ENCODE data around the gene PCDHB4. TPM values are rescaled to one million over a fixed set of nuclear protein-coding genes. Genes with fewer than 3 reads are reported as not detected.
"Not testable (repeated sequence)": the region's sequence is repeated elsewhere in the genome, so short reads cannot be mapped to it uniquely, and the experiment has no call there.

Gene PCDHB4
- total RNA-seq, 3 donors from 2014 or later, result 7.5 to 9.2 (median 7.7) TPM

GRCh38 chr5:141094481-141095262 lies 26.9 kb upstream of the PCDHB4 start, which contains the start of gene PCDHB2:
PCDHB2 (plus strand) TSS chr5:141094615; CDS start chr5:141094791, 176 bp downstream.
- Histone ChIP-seq H3K27ac (peak within 1 kb of the TSS; percentile 15 to 74), H3K27me3 (no peaks in the 10 kb centered on the region), H3K4me1 (no peaks in the 10 kb centered on the region), H3K4me3 (peak within 1 kb of the TSS; percentile 33 to 63 (median 35)), H3K9me3 (peaks cover 29 to 71% of the 10 kb centered on the region in 2 donors), H3K36me3 (no peaks in the 10 kb centered on the region)
- TF ChIP-seq POLR2A (IDR thresholded peaks at IDR 0.05), result no peak
- TF ChIP-seq, protein P1, sequence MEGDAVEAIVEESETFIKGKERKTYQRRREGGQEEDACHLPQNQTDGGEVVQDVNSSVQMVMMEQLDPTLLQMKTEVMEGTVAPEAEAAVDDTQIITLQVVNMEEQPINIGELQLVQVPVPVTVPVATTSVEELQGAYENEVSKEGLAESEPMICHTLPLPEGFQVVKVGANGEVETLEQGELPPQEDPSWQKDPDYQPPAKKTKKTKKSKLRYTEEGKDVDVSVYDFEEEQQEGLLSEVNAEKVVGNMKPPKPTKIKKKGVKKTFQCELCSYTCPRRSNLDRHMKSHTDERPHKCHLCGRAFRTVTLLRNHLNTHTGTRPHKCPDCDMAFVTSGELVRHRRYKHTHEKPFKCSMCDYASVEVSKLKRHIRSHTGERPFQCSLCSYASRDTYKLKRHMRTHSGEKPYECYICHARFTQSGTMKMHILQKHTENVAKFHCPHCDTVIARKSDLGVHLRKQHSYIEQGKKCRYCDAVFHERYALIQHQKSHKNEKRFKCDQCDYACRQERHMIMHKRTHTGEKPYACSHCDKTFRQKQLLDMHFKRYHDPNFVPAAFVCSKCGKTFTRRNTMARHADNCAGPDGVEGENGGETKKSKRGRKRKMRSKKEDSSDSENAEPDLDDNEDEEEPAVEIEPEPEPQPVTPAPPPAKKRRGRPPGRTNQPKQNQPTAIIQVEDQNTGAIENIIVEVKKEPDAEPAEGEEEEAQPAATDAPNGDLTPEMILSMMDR (IDR thresholded peaks at IDR 0.05), result peak in 2 of 3 donors; percentile 19 to 42
- no peak for DNase-seq (ENCODE audit: low spot score in 2 of 2)
- intact Hi-C loops (cut with DNase I; ENCODE audit: low total_unique reads), result no loop called here

DNA sequence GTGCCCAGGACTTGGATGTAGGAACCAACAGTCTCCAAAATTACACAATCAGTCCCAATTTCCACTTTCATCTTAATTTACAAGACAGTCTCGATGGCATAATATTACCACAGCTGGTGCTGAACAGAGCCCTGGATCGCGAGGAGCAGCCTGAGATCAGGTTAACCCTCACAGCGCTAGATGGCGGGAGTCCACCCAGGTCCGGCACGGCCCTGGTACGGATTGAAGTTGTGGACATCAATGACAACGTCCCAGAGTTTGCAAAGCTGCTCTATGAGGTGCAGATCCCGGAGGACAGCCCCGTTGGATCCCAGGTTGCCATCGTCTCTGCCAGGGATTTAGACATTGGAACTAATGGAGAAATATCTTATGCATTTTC lies 26.4 kb upstream of the PCDHB4 start:
- Histone ChIP-seq H3K4me1 (no peaks in the 10 kb centered on the region), H3K9me3 (peaks cover 33 to 69% of the 10 kb centered on the region in 2 donors), H3K27me3 (no peaks in the 10 kb centered on the region), H3K4me3 (peak overlapping the region in 2 of 3 donors; percentile 35 to 63), H3K27ac (no peak overlapping the region), H3K36me3 (no peaks in the 10 kb centered on the region)
- DNase-seq (ENCODE audit: low spot score in 2 of 2), result no peak
- TF ChIP-seq POLR2A (IDR thresholded peaks at IDR 0.05) (no peak), POLR2AphosphoS5 (IDR thresholded peaks at IDR 0.05) (no peak)
- TF ChIP-seq, protein P1 (IDR thresholded peaks at IDR 0.05), result no peak
- intact Hi-C loops (cut with DNase I; ENCODE audit: low total_unique reads), result no loop called here

- H3K9me3 ChIP-seq, result peaks cover 42 to 69% of the 10 kb centered on the region in 2 donors
- DNase-seq (ENCODE audit: low spot score in 2 of 2); H3K4me1 ChIP-seq; H3K27me3 ChIP-seq; H3K27ac ChIP-seq; intact Hi-C loops (cut with DNase I; ENCODE audit: low total_unique reads); H3K4me3 ChIP-seq; H3K36me3 ChIP-seq: not testable (repeated sequence)
Observed at GRCh38 chr5:141096181-141096580, 25.4 kb upstream of the PCDHB4 start.

DNA sequence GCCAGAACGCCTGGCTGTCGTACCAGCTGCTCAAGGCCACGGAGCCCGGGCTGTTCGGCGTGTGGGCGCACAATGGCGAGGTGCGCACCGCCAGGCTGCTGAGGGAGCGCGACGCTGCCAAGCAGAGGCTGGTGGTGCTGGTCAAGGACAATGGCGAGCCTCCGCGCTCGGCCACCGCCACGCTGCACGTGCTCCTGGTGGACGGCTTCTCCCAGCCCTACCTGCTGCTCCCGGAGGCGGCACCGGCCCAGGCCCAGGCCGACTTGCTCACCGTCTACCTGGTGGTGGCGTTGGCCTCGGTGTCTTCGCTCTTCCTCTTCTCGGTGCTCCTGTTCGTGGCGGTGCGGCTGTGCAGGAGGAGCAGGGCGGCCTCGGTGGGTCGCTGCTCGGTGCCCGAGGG lies 25.0 kb upstream of the PCDHB4 start:
- H3K4me1 ChIP-seq; H3K27me3 ChIP-seq; DNase-seq (ENCODE audit: low spot score in 2 of 2); H3K4me3 ChIP-seq; intact Hi-C loops (cut with DNase I; ENCODE audit: low total_unique reads); H3K27ac ChIP-seq; H3K36me3 ChIP-seq: not testable (repeated sequence)
- peaks cover 46 to 71% of the 10 kb centered on the region in 2 donors for H3K9me3 ChIP-seq

- H3K4me1 ChIP-seq, result no peaks in the 10 kb centered on the region
- intact Hi-C loops (cut with DNase I; ENCODE audit: low total_unique reads), result no loop called here
- no peaks in the 10 kb centered on the region for H3K27me3 ChIP-seq
- TF ChIP-seq POLR2AphosphoS5 (IDR thresholded peaks at IDR 0.05) (no peak), POLR2A (IDR thresholded peaks at IDR 0.05) (no peak)
- TF ChIP-seq, protein P1 (IDR thresholded peaks at IDR 0.05), result peak in 1 of 3 donors; percentile 25
- peak within 1 kb of the TSS in 1 of 2 donors; percentile 25 for H3K27ac ChIP-seq
- peak within 1 kb of the TSS; percentile 27 to 54 (median 42) for H3K4me3 ChIP-seq
- DNase-seq (ENCODE audit: low spot score in 2 of 2), result peak in 1 of 2 donors; percentile 34
- peaks cover 39 to 54% of the 10 kb centered on the region in 2 donors for H3K9me3 ChIP-seq
- H3K36me3 ChIP-seq, result no peaks in the 10 kb centered on the region
Observed at GRCh38 chr5:141100243-141100805, 21.3 kb upstream of the PCDHB4 start, which contains the start of gene PCDHB3. PCDHB3 (plus strand) TSS chr5:141100473; CDS start chr5:141100650, 177 bp downstream.

GRCh38 chr5:141101059-141101458 lies 20.6 kb upstream of the PCDHB4 start:
- TF ChIP-seq, protein P1 (IDR thresholded peaks at IDR 0.05), result no peak
- TF ChIP-seq POLR2A (IDR thresholded peaks at IDR 0.05) (no peak), POLR2AphosphoS5 (IDR thresholded peaks at IDR 0.05) (no peak)
- Histone ChIP-seq H3K27me3 (no peaks in the 10 kb centered on the region), H3K27ac (no peak overlapping the region), H3K4me1 (no peaks in the 10 kb centered on the region), H3K4me3 (peak overlapping the region; percentile 27 to 54 (median 42)), H3K9me3 (peaks cover 32 to 51% of the 10 kb centered on the region in 2 donors), H3K36me3 (no peaks in the 10 kb centered on the region)
- intact Hi-C loops (cut with DNase I; ENCODE audit: low total_unique reads), result no loop called here
- no peak for DNase-seq (ENCODE audit: low spot score in 2 of 2)

GRCh38 chr5:141102070-141102469 lies 19.5 kb upstream of the PCDHB4 start:
- H3K4me3 ChIP-seq; intact Hi-C loops (cut with DNase I; ENCODE audit: low total_unique reads); H3K27ac ChIP-seq; DNase-seq (ENCODE audit: low spot score in 2 of 2); H3K4me1 ChIP-seq; H3K27me3 ChIP-seq; H3K36me3 ChIP-seq: not testable (repeated sequence)
- H3K9me3 ChIP-seq, result peaks cover 27 to 51% of the 10 kb centered on the region in 2 donors

DNA sequence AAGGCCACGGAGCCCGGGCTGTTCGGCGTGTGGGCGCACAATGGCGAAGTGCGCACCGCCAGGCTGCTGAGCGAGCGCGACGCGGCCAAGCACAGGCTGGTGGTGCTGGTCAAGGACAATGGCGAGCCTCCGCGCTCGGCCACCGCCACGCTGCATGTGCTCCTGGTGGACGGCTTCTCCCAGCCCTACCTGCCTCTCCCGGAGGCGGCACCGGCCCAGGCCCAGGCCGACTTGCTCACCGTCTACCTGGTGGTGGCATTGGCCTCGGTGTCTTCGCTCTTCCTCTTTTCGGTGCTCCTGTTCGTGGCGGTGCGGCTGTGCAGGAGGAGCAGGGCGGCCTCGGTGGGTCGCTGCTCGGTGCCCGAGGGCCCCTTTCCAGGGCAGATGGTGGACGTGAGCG lies 19.1 kb upstream of the PCDHB4 start:
- H3K4me1 ChIP-seq; H3K36me3 ChIP-seq; H3K4me3 ChIP-seq; DNase-seq (ENCODE audit: low spot score in 2 of 2); H3K27me3 ChIP-seq; H3K27ac ChIP-seq; intact Hi-C loops (cut with DNase I; ENCODE audit: low total_unique reads): not testable (repeated sequence)
- H3K9me3 ChIP-seq, result peaks cover 28 to 55% of the 10 kb centered on the region in 2 donors
